ENCODE data around the gene RIN3.

Gene RIN3

GRCh38 chr14:92660571-92660970 is 147.0 kb downstream of the RIN3 start:
- H3K4me3 ChIP-seq (ENCODE audit: control insufficient read depth, low read depth, low read length): no peak overlapping the region
- no peak for TF ChIP-seq CTCF (conservative IDR thresholded peaks at IDR 0.05; ENCODE audit: control insufficient read depth, insufficient read depth, low read depth, low read length)
- DNase-seq (ENCODE audit: low read depth): no peak

- no peak overlapping the region for H3K4me3 ChIP-seq (ENCODE audit: control insufficient read depth, low read depth, low read length)
- DNase-seq (ENCODE audit: low read depth): no peak
- TF ChIP-seq CTCF (conservative IDR thresholded peaks at IDR 0.05; ENCODE audit: control insufficient read depth, insufficient read depth, low read depth, low read length): no peak
Measured at GRCh38 chr14:92663049-92663448, 149.5 kb downstream of the RIN3 start.

- TF ChIP-seq CTCF (conservative IDR thresholded peaks at IDR 0.05; ENCODE audit: control insufficient read depth, insufficient read depth, low read depth, low read length): no peak
- no peak overlapping the region for H3K4me3 ChIP-seq (ENCODE audit: control insufficient read depth, low read depth, low read length)
- DNase-seq (ENCODE audit: low read depth): no peak
Measured at GRCh38 chr14:92665661-92666110, 152.1 kb downstream of the RIN3 start.

- TF ChIP-seq CTCF (conservative IDR thresholded peaks at IDR 0.05; ENCODE audit: control insufficient read depth, insufficient read depth, low read depth, low read length): no peak
- H3K4me3 ChIP-seq (ENCODE audit: control insufficient read depth, low read depth, low read length): no peak overlapping the region
- no peak for DNase-seq (ENCODE audit: low read depth)
Measured at GRCh38 chr14:92666251-92666650, 152.7 kb downstream of the RIN3 start.

GRCh38 chr14:92668276-92668973 is 154.8 kb downstream of the RIN3 start:
- DNase-seq (ENCODE audit: low read depth): no peak
- no peak for TF ChIP-seq CTCF (conservative IDR thresholded peaks at IDR 0.05; ENCODE audit: control insufficient read depth, insufficient read depth, low read depth, low read length)
- no peak overlapping the region for H3K4me3 ChIP-seq (ENCODE audit: control insufficient read depth, low read depth, low read length)

GRCh38 chr14:92670160-92670559 is 156.6 kb downstream of the RIN3 start:
- peak; percentile 50 for TF ChIP-seq CTCF (conservative IDR thresholded peaks at IDR 0.05; ENCODE audit: control insufficient read depth, insufficient read depth, low read depth, low read length)
- peak; percentile 96 for DNase-seq (ENCODE audit: low read depth)
- H3K4me3 ChIP-seq (ENCODE audit: control insufficient read depth, low read depth, low read length): no peak overlapping the region

All from fibroblast of mammary gland (primary cell).